Ishikawa (cell line): ENCODE results near the gene LRRTM4.

Experiments used
- CEBPB ChIP-seq: IDR thresholded peaks from 2 replicates; pipeline ENCODE4 v1.6.1; 2012
- CREB1 ChIP-seq: IDR thresholded peaks from 2 replicates; pipeline ENCODE4 v1.6.1; 2012; ENCODE audit warnings: low read depth
- EGR1 ChIP-seq: IDR thresholded peaks from 2 replicates; pipeline ENCODE4 v1.6.1; 2012
- EP300 ChIP-seq: IDR thresholded peaks from 2 replicates; pipeline ENCODE4 v1.6.1; 2012; ENCODE audit warnings: borderline replicate concordance
- FOXM1 ChIP-seq: IDR thresholded peaks from 2 replicates; pipeline ENCODE4 v1.6.1; 2012; ENCODE audit warnings: low read depth, borderline replicate concordance
- NFIC ChIP-seq: IDR thresholded peaks from 2 replicates; pipeline ENCODE4 v1.6.1; 2012
- RAD21 ChIP-seq: IDR thresholded peaks from 2 replicates; pipeline ENCODE4 v1.6.1; 2012; ENCODE audit warnings: low read depth
- TAF1 ChIP-seq: IDR thresholded peaks from 2 replicates; pipeline ENCODE4 v1.6.1; 2012; ENCODE audit warnings: low read depth, mild to moderate bottlenecking
- TCF12 ChIP-seq: IDR thresholded peaks from 2 replicates; pipeline ENCODE4 v1.6.1; 2012; ENCODE audit warnings: low read depth
- TEAD4 ChIP-seq: IDR thresholded peaks from 2 replicates; pipeline ENCODE4 v1.6.1; 2012
- YY1 ChIP-seq: IDR thresholded peaks from 2 replicates; pipeline ENCODE4 v1.6.1; 2012; ENCODE audit warnings: low read depth
- ZBTB7A ChIP-seq: IDR thresholded peaks from 2 replicates; pipeline ENCODE4 v1.6.1; 2012; ENCODE audit warnings: low read depth
- TF ChIP-seq, protein P1 (sequence below): IDR thresholded peaks from 2 replicates; pipeline ENCODE4 v1.6.1; 2012; ENCODE audit warnings: low read depth, mild to moderate bottlenecking
- TF ChIP-seq, protein P2 (sequence below): IDR thresholded peaks from 2 replicates; pipeline ENCODE4 v1.6.1; 2012
- TF ChIP-seq, protein P3 (sequence below): IDR thresholded peaks from 2 replicates; pipeline ENCODE4 v1.6.1; 2012

The LRRTM4 gene

DNA sequence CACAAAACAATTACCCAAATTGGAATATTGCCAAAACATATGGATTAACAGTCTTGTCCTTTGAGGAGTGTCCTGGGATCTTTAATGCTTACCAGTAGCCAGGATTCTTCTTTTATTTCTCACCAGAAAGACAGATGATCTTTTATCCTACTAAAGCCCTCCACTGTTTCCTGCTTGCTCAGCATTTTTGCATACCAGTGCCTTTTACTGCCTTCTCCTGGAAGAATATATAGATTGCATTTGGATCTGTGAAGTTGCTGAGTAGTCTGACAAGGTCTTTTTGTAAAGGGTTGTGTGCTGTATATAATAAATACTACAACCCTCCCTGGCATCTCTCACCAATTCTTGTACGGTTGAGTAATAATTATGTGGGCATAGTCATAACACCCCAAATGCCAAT is 652.2 kb downstream of the LRRTM4 start:
- no peak for TF ChIP-seq CREB1
- no peak for TF ChIP-seq FOXM1
- TF ChIP-seq ZBTB7A, result no peak
- no peak for TF ChIP-seq EP300
- no peak for TF ChIP-seq RAD21
- TF ChIP-seq YY1, result no peak
- TF ChIP-seq TEAD4, result no peak
- TF ChIP-seq CEBPB, result no peak
- TF ChIP-seq, protein P1, sequence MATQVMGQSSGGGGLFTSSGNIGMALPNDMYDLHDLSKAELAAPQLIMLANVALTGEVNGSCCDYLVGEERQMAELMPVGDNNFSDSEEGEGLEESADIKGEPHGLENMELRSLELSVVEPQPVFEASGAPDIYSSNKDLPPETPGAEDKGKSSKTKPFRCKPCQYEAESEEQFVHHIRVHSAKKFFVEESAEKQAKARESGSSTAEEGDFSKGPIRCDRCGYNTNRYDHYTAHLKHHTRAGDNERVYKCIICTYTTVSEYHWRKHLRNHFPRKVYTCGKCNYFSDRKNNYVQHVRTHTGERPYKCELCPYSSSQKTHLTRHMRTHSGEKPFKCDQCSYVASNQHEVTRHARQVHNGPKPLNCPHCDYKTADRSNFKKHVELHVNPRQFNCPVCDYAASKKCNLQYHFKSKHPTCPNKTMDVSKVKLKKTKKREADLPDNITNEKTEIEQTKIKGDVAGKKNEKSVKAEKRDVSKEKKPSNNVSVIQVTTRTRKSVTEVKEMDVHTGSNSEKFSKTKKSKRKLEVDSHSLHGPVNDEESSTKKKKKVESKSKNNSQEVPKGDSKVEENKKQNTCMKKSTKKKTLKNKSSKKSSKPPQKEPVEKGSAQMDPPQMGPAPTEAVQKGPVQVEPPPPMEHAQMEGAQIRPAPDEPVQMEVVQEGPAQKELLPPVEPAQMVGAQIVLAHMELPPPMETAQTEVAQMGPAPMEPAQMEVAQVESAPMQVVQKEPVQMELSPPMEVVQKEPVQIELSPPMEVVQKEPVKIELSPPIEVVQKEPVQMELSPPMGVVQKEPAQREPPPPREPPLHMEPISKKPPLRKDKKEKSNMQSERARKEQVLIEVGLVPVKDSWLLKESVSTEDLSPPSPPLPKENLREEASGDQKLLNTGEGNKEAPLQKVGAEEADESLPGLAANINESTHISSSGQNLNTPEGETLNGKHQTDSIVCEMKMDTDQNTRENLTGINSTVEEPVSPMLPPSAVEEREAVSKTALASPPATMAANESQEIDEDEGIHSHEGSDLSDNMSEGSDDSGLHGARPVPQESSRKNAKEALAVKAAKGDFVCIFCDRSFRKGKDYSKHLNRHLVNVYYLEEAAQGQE, result no peak
- TF ChIP-seq NFIC, result no peak
- TF ChIP-seq, protein P2, sequence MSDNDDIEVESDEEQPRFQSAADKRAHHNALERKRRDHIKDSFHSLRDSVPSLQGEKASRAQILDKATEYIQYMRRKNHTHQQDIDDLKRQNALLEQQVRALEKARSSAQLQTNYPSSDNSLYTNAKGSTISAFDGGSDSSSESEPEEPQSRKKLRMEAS, result no peak
- no peak for TF ChIP-seq TCF12
- no peak for TF ChIP-seq EGR1
- TF ChIP-seq, protein P3, sequence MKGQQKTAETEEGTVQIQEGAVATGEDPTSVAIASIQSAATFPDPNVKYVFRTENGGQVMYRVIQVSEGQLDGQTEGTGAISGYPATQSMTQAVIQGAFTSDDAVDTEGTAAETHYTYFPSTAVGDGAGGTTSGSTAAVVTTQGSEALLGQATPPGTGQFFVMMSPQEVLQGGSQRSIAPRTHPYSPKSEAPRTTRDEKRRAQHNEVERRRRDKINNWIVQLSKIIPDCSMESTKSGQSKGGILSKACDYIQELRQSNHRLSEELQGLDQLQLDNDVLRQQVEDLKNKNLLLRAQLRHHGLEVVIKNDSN, result no peak

GRCh38 chr2:76867854-76868253 is 654.3 kb downstream of the LRRTM4 start:
- TF ChIP-seq EP300 (no peak), CEBPB (no peak), NFIC (no peak), YY1 (no peak), FOXM1 (no peak), TAF1 (no peak), ZBTB7A (no peak), EGR1 (no peak), TCF12 (no peak), RAD21 (no peak), TEAD4 (no peak), CREB1 (no peak)
- TF ChIP-seq, protein P1, result no peak
- TF ChIP-seq, protein P2, result no peak
- TF ChIP-seq, protein P3, result no peak

DNA sequence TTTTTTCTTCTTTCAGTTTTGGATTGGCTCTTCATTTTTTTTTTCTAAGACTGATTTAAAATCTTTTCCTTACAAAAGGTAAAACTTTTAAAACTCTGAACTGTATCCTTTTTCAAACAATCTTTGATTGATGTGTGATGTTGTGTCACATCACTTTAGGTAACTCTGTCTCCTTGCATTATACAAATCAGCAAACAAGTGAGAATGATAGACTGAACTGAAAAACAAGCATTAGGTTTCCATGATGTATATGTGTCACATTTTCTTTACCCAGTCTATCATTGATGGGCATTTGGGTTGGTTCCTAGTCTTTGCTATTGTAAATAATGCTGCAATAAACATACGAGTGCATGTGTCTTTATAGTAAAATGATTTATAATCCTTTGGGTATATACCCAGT is 655.7 kb downstream of the LRRTM4 start:
- no peak for TF ChIP-seq YY1
- no peak for TF ChIP-seq FOXM1
- TF ChIP-seq TEAD4, result no peak
- no peak for TF ChIP-seq TAF1
- TF ChIP-seq CREB1, result no peak
- TF ChIP-seq ZBTB7A, result no peak
- TF ChIP-seq CEBPB, result no peak
- TF ChIP-seq, protein P1, result no peak
- TF ChIP-seq, protein P2, result no peak
- TF ChIP-seq TCF12, result no peak
- TF ChIP-seq, protein P3, result no peak
- TF ChIP-seq EGR1, result no peak
- no peak for TF ChIP-seq RAD21
- TF ChIP-seq EP300, result no peak
- TF ChIP-seq NFIC, result no peak

GRCh38 chr2:76862901-76863300 is 659.3 kb downstream of the LRRTM4 start:
- TF ChIP-seq TAF1 (no peak), RAD21 (no peak), CEBPB (no peak), NFIC (no peak), CREB1 (no peak), ZBTB7A (no peak), TEAD4 (no peak), EGR1 (no peak), FOXM1 (no peak), YY1 (no peak), TCF12 (no peak), EP300 (no peak)
- TF ChIP-seq, protein P2, result no peak
- TF ChIP-seq, protein P3, result no peak
- TF ChIP-seq, protein P1, result no peak
